ENCODE results near the gene IKBKE.

GRCh38 chr1:206429421-206429820 lies 40.9 kb upstream of the IKBKE start:
- TF ChIP-seq CTCF (conservative IDR thresholded peaks at IDR 0.05; ENCODE audit: low read length) (no peak), EZH2phosphoT487 (IDR thresholded peaks at IDR 0.05; ENCODE audit: borderline replicate concordance) (no peak)
